Activated B cell treated with CpG ODN at 0.5 μM for 24 hours (primary cell): Measurements from ENCODE around the gene CCL22. TPM values are rescaled to one million over a fixed set of nuclear protein-coding genes. Genes with fewer than 3 reads are reported as not detected.

Source experiments
- ATAC-seq: fragments of 200-7000 bp; cut with Tn5 transposase; one replicate; pipeline ENCODE4 v1.10.0; 2021; ENCODE audit warnings: low read depth, mild to moderate bottlenecking, moderate library complexity
- CTCF ChIA-PET: fragments of 350-600 bp; sonication (Branson Sonifier 250); formaldehyde crosslinking; loops from one replicate; lab custom pipeline; 2021; ENCODE audit warnings: antibody characterized with exemption; lab: Charles Lee
- POLR2A ChIA-PET: fragments of 350-600 bp; sonication (Branson Sonifier 250); formaldehyde crosslinking; loops from one replicate; lab custom pipeline; 2021; ENCODE audit warnings: antibody characterized with exemption; lab: Charles Lee
- DNase-seq: peaks from one replicate; pipeline ENCODE4 v3.0.0; 2022
- H3K27ac Mint-ChIP-seq: one replicate; pipeline ENCODE4 v1.8.0; 2020; ENCODE audit warnings: mixed read lengths
- H3K27me3 Mint-ChIP-seq: one replicate; pipeline ENCODE4 v1.8.0; 2021; ENCODE audit warnings: mixed read lengths
- H3K36me3 Mint-ChIP-seq: one replicate; pipeline ENCODE4 v1.8.0; 2021; ENCODE audit warnings: low read depth, mixed read lengths
- H3K4me1 Mint-ChIP-seq: one replicate; pipeline ENCODE4 v1.8.0; 2021; ENCODE audit warnings: mixed read lengths
- H3K4me3 Mint-ChIP-seq: one replicate; pipeline ENCODE4 v1.8.0; 2020; ENCODE audit warnings: mild to moderate bottlenecking, mixed read lengths
- H3K9me3 Mint-ChIP-seq: one replicate; pipeline ENCODE4 v1.8.0; 2020; ENCODE audit warnings: mixed read lengths
- intact Hi-C: fragments of 100-400 bp; cut with micrococcal nuclease; formaldehyde crosslinking; loops from one replicate; pipeline ENCODE4 v1.15.1; 2024
- total RNA-seq: library from RNA; stranded (reverse); gene quantifications from 2 replicates; pipeline ENCODE4 v1.2.3, GENCODE V29; 2022
- TF ChIP-seq, protein P1 (sequence below): fragments of 200-600 bp; IDR thresholded peaks from one replicate; pipeline ENCODE4 v1.8.0; 2022; ENCODE audit warnings: antibody characterized with exemption, mild to moderate bottlenecking

CCL22 gene
- total RNA-seq, 1 donor from 2014 or later = 288 TPM

DNA sequence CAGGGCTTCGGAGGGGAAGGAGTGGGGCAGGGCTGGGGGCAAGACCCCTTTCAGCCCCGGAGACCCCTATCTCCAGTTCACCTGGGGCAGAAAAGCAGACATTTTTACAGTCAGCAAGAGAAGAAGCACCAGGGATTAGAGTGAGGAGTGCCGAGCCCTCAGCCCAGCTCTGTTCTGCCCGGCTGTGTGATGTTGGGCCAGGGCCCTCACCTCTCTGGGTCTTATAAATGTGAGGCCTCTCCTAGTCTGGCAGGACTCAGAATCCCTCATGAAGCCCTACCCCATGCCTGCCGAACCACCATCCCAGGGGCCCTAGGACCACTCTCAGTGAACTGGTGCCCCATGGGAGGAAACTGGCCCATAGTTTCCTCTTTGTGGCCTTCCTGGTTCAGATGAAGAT lies 26.5 kb downstream of the CCL22 start:
- intact Hi-C loops = no loop called here
- Mint-ChIP-seq H3K9me3 (no peaks in the 10 kb centered on the region), H3K27me3 (no peaks in the 10 kb centered on the region), H3K36me3 (no peaks in the 10 kb centered on the region), H3K4me3 (peak overlapping the region; percentile 41), H3K27ac (peak overlapping the region; percentile 84), H3K4me1 (peaks cover 82% of the 10 kb centered on the region)
- no peak for DNase-seq
- no peak for ATAC-seq
- ChIA-PET POLR2A (interaction anchor here (0.7 to 1.6 kb wide), 4 partner anchors 28 to 46 kb away, joined by 7 to 12 read pairs (median 8); no protein-coding TSS in a partner anchor), CTCF (no interaction called here)
- TF ChIP-seq, protein P1, sequence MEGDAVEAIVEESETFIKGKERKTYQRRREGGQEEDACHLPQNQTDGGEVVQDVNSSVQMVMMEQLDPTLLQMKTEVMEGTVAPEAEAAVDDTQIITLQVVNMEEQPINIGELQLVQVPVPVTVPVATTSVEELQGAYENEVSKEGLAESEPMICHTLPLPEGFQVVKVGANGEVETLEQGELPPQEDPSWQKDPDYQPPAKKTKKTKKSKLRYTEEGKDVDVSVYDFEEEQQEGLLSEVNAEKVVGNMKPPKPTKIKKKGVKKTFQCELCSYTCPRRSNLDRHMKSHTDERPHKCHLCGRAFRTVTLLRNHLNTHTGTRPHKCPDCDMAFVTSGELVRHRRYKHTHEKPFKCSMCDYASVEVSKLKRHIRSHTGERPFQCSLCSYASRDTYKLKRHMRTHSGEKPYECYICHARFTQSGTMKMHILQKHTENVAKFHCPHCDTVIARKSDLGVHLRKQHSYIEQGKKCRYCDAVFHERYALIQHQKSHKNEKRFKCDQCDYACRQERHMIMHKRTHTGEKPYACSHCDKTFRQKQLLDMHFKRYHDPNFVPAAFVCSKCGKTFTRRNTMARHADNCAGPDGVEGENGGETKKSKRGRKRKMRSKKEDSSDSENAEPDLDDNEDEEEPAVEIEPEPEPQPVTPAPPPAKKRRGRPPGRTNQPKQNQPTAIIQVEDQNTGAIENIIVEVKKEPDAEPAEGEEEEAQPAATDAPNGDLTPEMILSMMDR = no peak

DNA sequence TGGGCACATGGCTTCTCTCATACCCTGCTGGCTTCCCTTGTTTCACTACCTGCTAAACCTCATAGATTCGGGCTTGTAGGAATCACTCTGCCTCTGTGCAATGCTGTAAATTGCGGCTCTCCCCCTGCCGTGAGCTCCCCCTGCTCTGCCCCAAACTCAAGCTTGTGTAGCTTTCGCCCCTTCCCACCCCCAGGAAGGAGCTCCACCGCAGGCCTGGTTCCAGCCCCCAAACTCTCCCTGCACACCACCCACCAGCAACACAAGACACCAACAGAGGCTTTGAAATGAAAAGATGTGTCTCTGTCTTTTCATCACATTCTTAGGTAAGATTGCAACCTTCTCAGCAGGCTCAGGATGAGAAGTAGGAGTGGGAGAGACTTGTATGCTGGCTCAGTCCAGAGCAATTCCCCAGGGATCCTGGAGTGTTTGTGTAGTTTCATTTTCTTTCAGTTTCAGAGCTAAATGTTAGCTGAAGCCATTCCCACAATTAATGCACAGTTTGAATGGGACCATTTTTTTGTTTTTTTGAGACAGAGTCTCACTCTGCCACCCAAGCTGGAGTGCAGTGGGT lies 27.9 kb downstream of the CCL22 start:
- Mint-ChIP-seq H3K27me3 (no peaks in the 10 kb centered on the region), H3K9me3 (no peaks in the 10 kb centered on the region), H3K36me3 (no peaks in the 10 kb centered on the region), H3K4me1 (peaks cover 69% of the 10 kb centered on the region), H3K4me3 (no peak overlapping the region), H3K27ac (no peak overlapping the region)
- ChIA-PET CTCF (no interaction called here), POLR2A (interaction anchor here (1.1 to 2.7 kb wide), 2 partner anchors 14 to 26 kb away, joined by 4 to 22 read pairs; no protein-coding TSS in a partner anchor)
- TF ChIP-seq, protein P1 = no peak
- intact Hi-C loops = no loop called here
- ATAC-seq (no peak), DNase-seq (no peak)

DNA sequence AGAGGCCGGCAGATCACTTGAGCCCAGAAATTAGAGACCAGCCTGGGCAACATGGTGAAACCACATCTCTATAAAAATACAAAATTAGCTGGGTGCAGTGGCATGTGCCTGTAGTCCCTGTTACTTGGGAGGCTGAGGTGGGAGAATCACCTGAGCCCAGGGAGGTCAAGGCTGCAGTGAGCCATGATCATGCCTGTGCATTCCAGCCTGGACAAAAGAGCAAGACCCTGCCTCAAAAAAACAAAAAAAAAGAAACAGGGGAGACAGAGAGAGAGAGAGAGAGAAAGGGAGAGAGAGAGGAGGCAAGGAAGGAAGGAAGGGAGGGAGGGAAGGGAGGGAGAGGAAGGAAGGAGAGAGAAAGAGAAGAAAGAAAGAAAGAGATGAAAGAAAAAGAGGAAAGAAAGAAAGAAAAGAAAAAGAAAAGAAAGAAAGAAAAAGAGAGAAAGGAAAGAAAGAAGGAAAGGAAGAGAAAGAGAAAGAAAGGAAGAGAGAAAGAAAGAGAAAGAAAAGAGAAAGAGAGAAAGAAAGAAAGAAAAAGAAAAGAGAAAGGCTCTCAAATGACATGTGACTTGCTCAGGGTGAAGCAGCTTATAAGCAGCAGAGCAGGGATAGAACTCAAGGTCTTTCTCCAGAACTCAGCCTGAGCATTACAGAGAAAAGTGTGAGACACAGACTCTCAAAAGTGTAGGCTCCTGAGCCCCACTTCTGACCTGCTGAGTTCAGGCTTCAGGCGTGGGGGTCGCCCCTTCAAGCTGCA lies 29.2 kb downstream of the CCL22 start:
- H3K4me3 Mint-ChIP-seq = peak overlapping the region; percentile 60
- POLR2A ChIA-PET = interaction anchor here (0.7 to 2.7 kb wide), 13 partner anchors 9 to 386 kb away, joined by 3 to 22 read pairs (median 4); partner anchors contain the start of genes CCL17, PSME3IP1 and RSPRY1
- H3K27ac Mint-ChIP-seq = peak overlapping the region; percentile 90
- H3K27me3 Mint-ChIP-seq = no peaks in the 10 kb centered on the region
- H3K4me1 Mint-ChIP-seq = peaks cover 65% of the 10 kb centered on the region
- DNase-seq = no peak
- TF ChIP-seq, protein P1 = no peak
- no peaks in the 10 kb centered on the region for H3K36me3 Mint-ChIP-seq
- intact Hi-C loops = loop anchor here (1.0 to 2.0 kb wide), 5 partner anchors 10 to 87 kb away; no protein-coding TSS in a partner anchor
- no peaks in the 10 kb centered on the region for H3K9me3 Mint-ChIP-seq
- CTCF ChIA-PET = interaction anchor here (0.8 to 1.3 kb wide), 2 partner anchors 10 to 25 kb away, joined by 3 read pairs; no protein-coding TSS in a partner anchor
- peak; percentile 36 for ATAC-seq

DNA sequence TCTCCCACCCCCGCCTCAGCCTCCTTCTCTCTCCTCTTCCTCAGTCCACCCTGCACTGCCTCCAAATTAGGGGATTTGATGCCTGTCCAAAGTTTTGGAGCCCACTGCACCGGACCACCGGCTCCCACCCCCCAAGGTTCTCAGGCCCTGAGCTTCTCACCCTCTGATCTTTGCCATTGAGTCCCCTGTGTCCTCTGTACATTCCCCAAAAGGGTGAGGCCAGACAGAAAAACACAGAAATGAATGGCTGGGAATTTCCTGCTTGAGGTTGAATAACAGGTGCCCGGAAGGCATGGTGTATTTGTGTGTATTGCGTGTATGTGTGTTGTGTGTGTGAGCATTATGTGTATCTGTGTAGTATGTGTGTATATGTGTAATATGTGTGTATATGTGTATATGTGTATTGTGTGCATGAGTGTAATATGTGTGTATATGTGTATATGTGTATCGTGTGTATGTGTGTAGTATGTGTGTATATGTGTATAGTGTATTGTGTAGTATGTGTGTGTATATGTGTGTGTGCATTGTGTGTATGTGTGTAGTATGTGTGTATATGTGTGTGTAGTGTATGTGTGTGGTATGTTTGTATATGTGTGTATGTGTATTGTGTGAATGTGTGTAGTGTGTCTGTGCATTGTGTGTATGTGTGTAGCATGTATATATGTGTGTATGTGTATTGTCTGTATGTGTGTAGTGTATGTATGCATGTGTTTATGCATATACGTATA lies 29.9 kb downstream of the CCL22 start:
- Mint-ChIP-seq H3K4me1 (peaks cover 59% of the 10 kb centered on the region), H3K27me3 (no peaks in the 10 kb centered on the region), H3K27ac (peak overlapping the region; percentile 90), H3K36me3 (no peaks in the 10 kb centered on the region), H3K4me3 (peak overlapping the region; percentile 60), H3K9me3 (no peaks in the 10 kb centered on the region)
- TF ChIP-seq, protein P1 = no peak
- ChIA-PET POLR2A (interaction anchor here (0.7 to 2.7 kb wide), 13 partner anchors 9 to 386 kb away, joined by 3 to 22 read pairs (median 4); partner anchors contain the start of genes CCL17, PSME3IP1 and RSPRY1), CTCF (interaction anchor here (0.8 to 1.3 kb wide), 2 partner anchors 11 to 24 kb away, joined by 3 read pairs; no protein-coding TSS in a partner anchor)
- ATAC-seq = peak; percentile 69
- no peak for DNase-seq
- intact Hi-C loops = loop anchor here (1.0 to 2.0 kb wide), 5 partner anchors 11 to 88 kb away; no protein-coding TSS in a partner anchor
